GM21723 (cell line): ENCODE measurements around the gene TUBA3E.
A peak's percentile ranks its signal among the peaks of the same experiment; 100 is the strongest.
"Not testable (repeated sequence)": the region's sequence is repeated elsewhere in the genome, so short reads cannot be mapped to it uniquely, and the experiment has no call there.

Experiments
- ATAC-seq: cut with Tn5 transposase; IDR thresholded peaks from one replicate; pipeline ENCODE4 v1.9.1; 2021; ENCODE audit warnings: mild to moderate bottlenecking, moderate library complexity; ENCODE audit not compliant: unreplicated experiment

The TUBA3E gene

DNA sequence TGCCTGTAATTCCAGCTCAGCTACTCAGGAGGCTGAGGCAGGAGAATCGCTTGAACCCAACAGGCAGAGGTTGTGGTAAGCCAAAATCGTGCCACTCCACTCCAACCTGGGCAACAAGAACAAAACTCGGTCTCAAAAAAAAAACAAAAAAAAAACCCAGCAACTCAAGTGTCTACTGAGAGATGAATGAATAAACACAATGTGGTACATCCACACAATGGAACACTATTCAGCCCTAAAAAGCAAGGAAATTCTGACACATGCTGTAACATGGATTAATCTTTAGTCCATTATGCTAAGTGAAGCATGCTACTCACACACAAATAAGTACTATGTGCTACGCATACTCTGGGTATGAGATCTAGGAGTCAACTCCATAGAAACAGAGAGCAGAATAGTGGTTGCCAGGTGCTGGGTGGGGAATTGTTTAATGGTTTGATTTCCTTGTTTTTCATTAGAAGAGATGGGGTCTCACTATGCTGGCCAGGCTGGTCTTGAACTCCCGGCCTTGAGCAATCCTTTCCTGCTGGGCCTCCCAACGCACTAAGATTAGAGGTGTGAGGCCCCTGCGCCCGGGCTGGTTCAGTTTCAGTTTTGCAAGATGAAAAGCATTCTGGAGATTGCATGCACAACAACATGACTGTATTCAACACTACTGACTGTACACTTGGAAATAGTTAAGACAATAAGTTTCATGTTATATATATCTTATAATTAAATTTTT is 32.8 kb downstream of the TUBA3E start:
- no peak for ATAC-seq

DNA sequence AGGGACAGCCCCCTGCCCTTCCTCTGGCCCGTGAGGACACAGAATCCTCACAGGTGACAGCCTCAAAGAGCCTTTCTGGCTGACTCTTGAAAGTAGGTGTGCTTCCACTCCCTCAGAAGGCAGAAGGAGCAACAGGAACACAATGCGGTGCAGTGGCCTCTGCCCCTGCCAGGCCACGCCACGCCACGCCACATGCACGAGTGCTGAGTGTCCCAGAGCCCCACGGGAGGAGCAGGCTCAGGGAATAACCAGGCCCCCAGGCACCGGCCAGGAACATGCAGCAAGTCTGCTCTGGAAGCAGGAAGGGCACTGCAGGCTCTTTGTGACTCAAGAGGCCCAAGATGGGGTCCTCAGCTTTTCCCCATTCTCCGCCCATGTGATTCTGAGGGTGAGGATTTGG is 35.3 kb downstream of the TUBA3E start:
- no peak for ATAC-seq

DNA sequence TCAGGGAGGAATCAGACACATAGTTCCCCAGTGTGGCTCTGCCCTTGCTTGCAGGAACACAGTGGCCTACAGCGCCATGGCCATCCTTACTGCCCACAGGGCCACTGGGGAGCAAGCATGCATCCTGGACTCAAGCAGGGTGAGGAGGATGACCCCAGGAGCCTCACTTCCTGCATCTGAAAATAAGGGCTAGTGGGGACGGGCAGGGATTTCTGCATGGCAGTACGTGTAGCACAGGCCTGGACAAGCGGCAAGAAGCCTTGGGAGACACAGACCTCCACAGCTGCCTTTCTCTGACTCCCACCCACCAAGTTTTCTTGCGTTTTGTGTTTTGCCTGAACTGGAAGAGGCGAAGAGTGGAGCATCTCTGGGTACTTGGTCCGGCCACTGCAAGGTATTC is 35.8 kb downstream of the TUBA3E start:
- ATAC-seq: not testable (repeated sequence)

DNA sequence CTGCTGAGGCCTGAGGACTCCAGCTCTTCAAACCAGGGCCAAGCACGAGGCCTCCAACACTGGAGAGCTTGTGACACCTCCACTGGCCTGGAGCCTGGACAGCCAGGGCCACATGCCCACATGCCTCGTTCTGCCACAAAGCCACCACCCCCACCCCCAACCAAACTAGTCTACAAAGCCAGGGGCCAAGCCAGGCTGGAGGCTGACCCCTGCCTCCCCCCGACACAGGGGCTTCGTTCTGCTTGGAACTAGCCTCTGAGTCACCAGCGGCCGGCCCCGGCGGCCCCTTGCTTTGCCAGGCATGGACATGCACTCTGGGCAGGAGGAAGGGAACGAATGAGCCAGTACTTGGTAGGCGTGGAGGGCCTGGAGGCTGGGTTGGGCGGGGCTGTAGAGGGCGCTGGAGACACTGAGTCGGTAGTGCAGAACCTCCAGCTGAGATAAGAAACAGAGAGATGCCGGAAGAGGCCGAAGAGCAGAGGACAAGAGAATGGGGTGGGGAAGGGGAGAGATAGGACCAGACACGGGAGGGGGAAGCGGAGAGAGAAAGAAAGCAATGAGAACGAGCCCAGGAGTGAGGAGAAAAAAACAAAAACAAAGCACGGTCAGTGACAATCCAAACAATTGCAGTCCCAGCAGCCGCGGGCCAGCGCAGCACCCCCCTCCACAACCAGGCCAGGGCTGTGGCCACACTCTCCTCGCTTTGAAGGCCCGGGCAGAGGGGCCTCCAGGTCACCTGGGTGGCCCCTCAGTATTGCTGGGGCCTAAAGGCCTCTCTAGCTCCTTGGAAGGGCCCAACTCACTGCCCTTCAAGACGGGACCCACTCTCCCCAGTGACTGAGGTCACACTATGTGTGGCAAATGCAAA is 37.2 kb downstream of the TUBA3E start:
- ATAC-seq: not testable (repeated sequence)

DNA sequence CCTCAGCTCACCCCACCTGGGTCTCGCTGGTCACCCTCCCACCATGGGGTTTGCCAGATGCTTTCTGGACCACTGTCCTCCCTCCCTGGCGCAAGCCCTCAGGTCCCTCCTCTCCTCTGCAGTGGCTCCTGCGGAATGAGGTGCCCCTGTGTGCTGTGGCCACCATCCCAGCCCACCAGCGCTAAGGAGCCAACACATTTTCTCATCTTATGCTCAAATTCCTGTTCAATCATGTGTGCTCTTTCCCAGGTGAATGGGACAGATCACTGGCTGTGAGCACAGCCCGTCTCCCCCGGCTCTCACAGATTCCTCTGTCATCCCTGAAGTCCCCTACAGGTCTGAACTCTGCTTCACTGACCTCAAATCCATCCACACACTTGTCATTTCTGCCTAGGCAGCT is 38.1 kb downstream of the TUBA3E start:
- no peak for ATAC-seq

DNA sequence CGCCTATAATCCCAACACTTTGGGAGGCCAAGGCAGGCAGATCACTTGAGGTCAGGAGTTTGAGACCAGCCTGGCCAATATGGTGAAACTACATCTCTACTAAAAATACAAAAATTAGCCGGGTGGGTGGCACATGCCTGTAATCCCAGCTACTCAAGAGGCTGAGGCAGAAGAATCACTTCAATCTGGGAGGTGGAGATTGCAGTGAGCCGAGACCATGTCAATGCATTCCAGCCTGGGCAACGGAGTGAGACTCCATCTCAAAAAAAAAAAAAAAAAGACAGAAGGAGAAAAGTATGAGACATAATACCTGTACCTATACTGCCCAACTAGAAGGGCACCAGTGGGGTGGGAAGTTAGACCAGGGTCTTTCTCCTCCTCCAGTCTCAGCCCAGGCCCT is 38.9 kb downstream of the TUBA3E start:
- ATAC-seq: not testable (repeated sequence)

DNA sequence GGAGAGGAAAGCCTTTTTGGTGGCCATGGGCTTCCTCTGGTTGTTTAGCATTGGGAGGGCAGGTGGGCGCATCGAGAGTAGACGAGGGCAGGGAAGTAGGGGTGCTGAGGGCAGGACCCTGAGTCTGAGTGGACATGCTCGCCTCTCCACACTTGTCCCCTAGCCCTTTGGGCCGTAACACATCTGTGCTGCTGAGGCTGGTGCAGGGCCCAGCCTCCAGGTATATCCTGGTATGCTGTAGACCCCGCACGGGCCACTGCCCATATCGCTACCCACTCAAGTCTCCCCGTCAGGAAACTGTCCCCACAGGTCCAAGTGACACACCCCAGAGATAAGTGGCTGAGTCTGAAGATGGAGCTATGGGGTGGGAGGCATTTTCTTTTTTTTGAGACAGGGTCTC is 39.6 kb downstream of the TUBA3E start:
- ATAC-seq: no peak

DNA sequence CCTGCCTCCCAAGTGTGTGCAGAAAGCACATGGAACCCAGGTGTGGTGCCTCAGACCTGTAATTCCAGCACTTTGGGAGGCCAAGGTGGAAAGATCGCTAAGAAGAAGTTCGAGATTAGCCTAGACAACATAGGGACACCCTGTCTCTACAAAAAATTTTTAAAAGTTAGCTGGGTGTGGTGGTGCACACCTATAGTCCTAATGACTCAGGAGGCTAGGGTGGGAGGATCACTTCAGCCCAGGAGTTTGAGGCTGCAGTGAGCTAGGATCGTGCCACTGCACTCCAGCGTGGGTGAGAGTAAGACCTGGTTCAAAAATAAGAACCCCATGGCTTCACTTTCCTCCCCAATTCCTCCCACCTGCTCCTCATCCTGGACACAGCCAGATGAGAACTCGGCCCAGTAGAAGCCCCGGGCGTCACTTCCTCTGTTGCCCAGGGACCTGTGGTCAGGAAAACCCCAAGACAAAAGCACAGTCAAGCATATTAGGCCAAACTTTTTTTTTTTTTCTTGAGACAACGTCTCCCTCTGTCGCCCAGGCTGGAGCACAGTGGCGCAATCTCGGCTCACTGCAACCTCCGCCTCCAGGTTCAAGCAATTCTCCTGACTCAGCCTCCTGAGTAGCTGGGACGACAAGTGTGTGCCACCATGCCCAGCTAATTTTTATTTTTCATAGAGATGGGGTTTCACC is 40.3 kb downstream of the TUBA3E start:
- peak; percentile 88 for ATAC-seq

DNA sequence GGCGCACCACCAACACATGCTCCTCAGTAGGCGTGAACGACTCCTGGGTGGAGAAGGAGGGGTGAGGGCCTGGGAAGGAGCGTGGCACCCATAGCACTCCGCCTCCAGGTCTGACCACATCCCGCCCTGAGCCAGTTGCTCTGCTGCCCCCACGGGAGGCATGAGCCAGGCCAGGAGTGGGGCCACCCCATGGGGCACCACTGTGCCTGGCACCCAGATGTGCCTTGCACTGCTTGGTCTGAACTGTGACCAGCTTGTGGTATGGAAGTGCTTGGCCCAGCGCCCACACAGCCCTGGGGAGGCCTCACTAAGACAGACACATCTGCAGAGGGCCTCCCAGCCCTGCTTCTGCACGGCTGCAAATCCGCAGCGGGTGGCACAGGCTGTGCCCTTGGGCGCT is 40.9 kb downstream of the TUBA3E start:
- ATAC-seq: peak; percentile 39

DNA sequence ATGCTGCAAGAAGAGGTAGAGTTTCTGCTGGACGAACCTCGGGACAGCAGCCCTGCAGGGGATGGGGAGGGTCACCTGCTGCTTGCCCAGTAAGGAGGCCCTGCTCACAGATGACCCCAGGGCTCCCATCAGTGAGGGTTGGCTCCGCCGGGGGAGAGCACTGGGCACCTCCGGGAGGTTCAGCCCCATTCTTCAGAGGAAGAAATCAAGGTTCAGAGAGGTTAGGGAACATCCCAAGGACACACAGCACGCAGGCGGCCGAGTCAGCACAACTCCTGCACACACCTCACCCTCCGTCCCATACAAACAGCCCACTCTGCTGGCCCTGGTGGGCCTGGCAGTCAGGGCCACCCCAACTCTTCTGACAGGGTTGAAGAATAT is 41.6 kb downstream of the TUBA3E start:
- no peak for ATAC-seq

DNA sequence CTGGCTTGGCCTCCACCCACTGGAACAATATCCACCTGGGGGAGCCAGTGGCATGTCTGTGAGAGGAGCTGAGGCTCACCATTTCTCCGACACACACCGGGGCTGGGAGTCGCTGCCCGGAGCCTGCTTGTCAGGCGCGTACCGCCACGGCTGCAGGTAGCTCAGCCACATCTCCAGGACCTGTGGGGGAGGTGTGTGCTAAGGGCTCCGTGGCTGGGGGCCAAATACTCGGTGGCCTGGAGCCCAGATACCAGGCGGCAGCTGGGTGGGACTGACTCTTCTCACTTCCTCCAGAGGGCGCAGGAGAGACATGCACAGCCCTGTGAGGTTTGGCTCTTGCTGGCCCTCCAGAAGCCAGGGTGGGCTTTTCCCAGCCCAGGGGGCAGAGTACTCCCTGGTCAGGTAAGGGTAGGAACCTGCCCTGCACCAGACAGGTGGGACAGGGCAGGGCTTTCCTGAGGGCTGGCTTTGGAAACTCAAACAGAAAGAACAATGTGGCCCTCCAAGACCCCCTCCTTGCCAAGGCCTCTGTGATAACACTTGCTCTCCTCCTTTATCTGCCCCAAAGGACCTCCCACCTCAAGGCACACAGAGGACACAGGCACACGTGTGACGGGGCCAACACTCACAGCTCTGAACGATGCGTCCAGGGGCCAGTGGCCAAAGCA is 42.1 kb downstream of the TUBA3E start:
- not testable (repeated sequence) for ATAC-seq

DNA sequence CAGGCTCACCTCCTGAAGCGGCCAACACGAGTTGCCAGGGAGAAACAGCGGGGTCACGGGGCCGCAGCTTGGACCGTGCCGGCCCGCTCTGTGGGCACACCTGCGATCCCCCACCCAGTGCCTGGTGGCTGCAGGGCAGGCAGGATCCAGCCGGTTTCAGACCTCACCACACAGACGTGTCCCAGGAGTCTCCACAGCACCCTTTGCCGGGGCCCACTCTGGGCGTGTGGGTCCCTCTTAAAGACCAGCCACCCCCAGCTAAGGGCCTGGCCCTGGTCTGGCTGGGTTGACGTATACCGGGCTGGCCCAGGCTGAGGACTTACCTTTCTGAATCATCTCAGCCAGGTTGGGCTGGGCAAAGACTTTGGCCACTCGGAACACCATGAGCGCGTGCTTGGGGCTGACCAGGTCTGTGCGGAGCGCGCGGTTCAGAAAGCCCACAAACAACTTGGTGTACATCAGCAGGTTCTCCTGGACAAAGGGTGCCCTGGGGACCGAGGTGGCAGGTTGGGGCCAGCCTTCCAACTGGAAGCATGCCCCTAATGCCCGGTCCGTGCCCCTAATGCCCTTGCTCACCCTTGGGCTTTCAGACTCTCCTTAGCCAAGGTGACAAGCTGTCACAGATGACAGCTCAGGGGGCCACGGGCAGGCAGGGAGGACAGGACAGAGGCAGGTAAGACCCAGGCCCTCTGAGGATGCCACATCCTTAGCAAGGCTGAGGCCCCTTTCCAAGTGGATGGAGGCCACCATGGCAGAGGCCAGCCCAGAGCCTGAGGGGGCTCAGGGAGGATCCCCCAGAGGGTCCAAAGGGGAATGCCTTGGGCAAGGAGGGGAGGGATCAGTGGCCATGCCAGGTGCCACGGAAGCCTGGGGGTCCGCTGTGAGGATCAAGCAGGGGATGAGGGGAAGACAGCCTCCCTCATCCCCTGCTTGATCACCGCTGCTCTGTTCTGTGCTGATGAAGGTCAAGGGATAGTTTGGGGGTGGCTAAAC is 43.2 kb downstream of the TUBA3E start:
- ATAC-seq: no peak

DNA sequence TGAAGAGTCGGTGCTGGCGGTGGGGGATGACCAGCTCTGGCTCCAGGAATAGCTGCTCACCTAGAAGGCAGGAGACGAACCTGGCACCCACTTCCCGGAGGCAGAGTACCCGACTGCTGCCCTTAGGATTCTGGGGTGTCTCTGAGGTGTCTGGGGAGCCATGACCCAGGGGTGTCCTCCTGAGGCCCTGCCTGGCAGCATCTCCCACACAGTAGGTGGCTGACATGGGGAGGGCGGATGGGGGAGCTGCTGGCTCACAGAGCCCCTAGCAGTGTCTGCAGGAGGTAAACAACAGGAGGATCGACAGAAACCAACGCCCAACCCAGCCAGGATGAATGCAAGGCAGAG is 43.8 kb downstream of the TUBA3E start:
- not testable (repeated sequence) for ATAC-seq

DNA sequence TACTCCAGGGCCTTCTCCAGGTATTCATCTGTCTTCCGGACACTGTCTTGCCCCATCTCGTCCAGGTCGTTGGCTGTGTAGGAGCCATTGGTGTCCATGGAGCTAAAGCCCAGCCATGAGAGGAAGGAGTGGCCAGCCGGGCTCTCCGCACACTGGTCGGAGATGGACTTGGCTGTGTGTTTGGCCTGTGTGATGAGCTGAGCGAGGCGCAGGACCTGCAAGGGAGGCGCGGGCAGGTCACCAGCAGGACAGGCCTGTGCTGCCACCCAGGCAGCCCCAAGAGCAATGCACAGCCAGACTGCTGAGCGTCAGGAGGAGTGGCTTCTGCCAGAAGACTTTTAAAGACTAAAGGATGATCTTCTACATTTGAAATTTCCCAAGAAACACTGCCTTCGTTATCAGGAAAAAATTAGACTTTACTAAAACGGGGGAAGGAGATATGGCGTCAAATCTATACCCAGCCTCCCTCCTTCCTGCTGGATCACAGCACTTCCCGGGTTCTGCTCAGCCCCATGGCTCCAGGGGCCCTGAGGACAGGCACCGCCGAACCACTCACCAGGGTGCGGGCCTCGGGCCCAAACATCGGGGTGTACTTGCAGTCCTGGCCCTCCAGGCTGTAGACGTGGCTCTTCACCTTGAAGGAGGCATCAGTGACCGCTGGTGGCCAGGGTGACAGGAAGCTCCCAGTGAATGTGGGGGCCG is 44.4 kb downstream of the TUBA3E start:
- not testable (repeated sequence) for ATAC-seq

DNA sequence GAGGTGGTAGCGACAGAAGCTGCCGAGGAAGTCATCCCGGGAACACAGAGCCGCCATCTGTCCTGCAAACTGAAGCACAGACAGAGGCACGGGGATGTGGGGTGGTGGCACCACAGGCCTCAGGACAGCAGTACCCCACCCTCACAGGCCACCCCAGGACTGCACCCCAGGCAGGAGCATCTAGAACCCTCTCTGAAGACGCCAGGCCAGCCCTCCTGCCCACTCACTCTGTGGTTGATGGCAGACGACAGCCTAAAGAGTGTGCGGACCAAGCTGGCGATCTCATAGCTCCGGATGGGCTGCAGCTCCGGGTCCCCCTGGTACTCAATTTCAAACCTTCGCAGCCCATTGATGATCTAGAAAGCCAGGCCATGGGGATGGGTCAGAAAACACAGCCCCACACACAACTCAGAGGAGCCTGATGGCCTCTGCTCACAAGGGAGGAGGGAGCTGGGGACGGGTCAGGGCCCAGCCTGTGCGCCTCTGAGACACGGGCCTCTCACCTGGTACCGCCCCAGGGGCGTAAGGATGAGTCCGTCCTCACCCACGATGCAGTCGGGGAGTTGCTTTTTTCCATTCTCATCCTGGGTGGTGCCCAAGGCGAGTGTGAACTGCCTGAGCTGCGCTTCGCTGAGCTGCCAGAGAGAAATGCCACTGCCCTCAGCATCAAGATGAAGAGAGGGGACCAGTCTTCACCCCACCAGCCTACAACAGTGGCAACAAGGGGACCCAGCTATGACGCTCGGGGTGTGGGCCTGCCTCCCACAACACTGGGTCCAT is 45.2 kb downstream of the TUBA3E start:
- ATAC-seq: no peak

DNA sequence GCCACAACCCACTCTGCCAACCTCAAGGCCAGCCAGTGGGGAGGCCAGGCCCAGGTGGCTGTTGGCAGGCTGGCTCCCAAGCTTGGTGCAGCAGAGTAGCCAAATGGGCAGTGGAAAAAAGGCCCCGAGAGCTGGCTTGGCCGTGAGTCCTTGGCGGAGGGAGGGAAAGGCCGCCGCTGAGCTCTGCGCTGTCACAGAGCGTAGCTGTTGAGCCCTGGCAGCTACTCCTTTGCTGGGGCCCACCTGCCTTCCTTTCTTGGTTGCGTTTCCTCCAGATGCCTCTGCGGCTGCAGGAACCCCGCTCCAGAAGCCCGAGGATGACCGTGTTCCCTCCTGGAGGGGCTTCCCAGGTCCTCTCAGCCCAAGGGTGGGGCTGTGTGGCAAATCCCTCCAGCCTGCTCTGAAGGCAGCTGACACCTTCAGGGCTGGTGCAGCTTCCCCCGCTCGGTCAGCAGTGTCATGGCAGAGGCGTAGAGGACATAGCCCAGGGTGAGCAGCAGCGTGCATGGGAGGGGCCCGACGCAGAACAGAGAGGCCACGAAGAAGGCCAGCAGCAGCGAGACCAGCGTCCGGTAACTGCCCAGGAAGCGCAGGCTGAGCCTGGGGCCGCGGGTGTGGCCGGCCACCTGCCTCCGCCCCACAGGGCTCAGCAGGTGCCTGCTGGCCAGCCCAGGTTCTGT is 46.0 kb downstream of the TUBA3E start:
- not testable (repeated sequence) for ATAC-seq

DNA sequence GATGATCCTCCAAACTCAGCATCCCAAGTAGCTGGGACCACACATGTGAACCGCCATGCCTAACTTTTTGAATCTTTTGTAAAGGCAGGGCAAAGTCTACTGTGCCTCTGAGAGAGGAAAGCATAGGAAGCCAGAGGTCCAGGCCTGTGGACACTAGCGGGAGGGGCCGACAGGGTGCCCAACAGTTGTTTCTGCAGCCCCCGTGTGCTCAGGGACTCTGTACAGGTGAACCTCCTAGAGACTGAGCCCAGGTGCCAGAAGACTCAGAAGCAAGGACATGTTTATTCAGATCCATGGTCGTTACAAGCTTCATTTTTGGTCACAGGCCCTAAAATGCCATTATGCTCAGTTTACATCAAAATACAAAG is 47.1 kb downstream of the TUBA3E start:
- ATAC-seq: not testable (repeated sequence)
